HG03378 (cell line): ENCODE measurements around the gene SMAD3.
A peak's percentile ranks its signal among the peaks of the same experiment; 100 is the strongest.
"Not testable (repeated sequence)": the region's sequence is repeated elsewhere in the genome, so short reads cannot be mapped to it uniquely, and the experiment has no call there.

Experiments
- ATAC-seq: cut with Tn5 transposase; IDR thresholded peaks from one replicate; pipeline ENCODE4 v1.9.1; 2021; ENCODE audit warnings: mild to moderate bottlenecking, moderate library complexity; ENCODE audit not compliant: unreplicated experiment

Gene SMAD3

GRCh38 chr15:67123291-67123690 lies 57.9 kb downstream of the SMAD3 start:
- not testable (repeated sequence) for ATAC-seq

- ATAC-seq = no peak
These were observed 58.7 kb downstream of the SMAD3 start for GRCh38 chr15:67124111-67124510.

- ATAC-seq = no peak
These were observed 59.6 kb downstream of the SMAD3 start for GRCh38 chr15:67124911-67125588.

GRCh38 chr15:67125589-67126502 lies 60.4 kb downstream of the SMAD3 start:
- no peak for ATAC-seq

GRCh38 chr15:67126551-67127330 lies 61.3 kb downstream of the SMAD3 start:
- ATAC-seq = no peak

GRCh38 chr15:67127331-67127664 lies 61.9 kb downstream of the SMAD3 start:
- ATAC-seq = no peak

- ATAC-seq = no peak
These were observed 62.6 kb downstream of the SMAD3 start for GRCh38 chr15:67127965-67128364.

GRCh38 chr15:67130166-67130565 lies 64.8 kb downstream of the SMAD3 start:
- no peak for ATAC-seq

- ATAC-seq = no peak
These were observed 65.5 kb downstream of the SMAD3 start for GRCh38 chr15:67130673-67131601.

GRCh38 chr15:67132276-67132675 lies 66.9 kb downstream of the SMAD3 start:
- ATAC-seq = no peak

- no peak for ATAC-seq
These were observed 67.6 kb downstream of the SMAD3 start for GRCh38 chr15:67133026-67133425.

- no peak for ATAC-seq
These were observed 68.3 kb downstream of the SMAD3 start for GRCh38 chr15:67133738-67134066.

GRCh38 chr15:67134067-67134838 lies 68.9 kb downstream of the SMAD3 start:
- peak; percentile 59 for ATAC-seq

- ATAC-seq = no peak
These were observed 69.6 kb downstream of the SMAD3 start for GRCh38 chr15:67134871-67135492.

- ATAC-seq = no peak
These were observed 70.1 kb downstream of the SMAD3 start for GRCh38 chr15:67135494-67135893.

GRCh38 chr15:67136802-67137201 lies 71.4 kb downstream of the SMAD3 start:
- ATAC-seq = no peak

- no peak for ATAC-seq
These were observed 71.9 kb downstream of the SMAD3 start for GRCh38 chr15:67137319-67137718.

GRCh38 chr15:67137951-67138848 lies 72.8 kb downstream of the SMAD3 start:
- ATAC-seq = no peak
